HEK293 (cell line): ENCODE results near the gene CORO1C.

ENCODE experiments used
- CTCF ChIA-PET: fragments of 350-600 bp; formaldehyde crosslinking; extraction: SDS; loops from one replicate; lab custom pipeline; 2021; ENCODE audit warnings: antibody characterized with exemption; lab: Yijun Ruan, JAX
- POLR2A ChIA-PET: fragments of 300-600 bp; formaldehyde crosslinking; extraction: SDS; loops from one replicate; lab custom pipeline; 2020; ENCODE audit warnings: antibody characterized with exemption, inconsistent platforms; lab: Yijun Ruan, JAX
- H3K27ac ChIP-seq: fragments of 200-500 bp; sonication (Bioruptor generic); 2 replicates; pipeline ENCODE4 v1.5.1; 2014; ENCODE audit warnings: low read depth, low read length, control low read depth, inconsistent platforms; ENCODE audit errors: extremely low read depth
- H3K36me3 ChIP-seq, 2 experiments: fragments of 200-500 bp in 1 of 2; sonication (Bioruptor generic) in 1 of 2; 1 replicate in 1 of 2; 2 replicates in 1 of 2; pipeline ENCODE4 v1.5.1; 2014 to 2017; ENCODE audit warnings: inconsistent platforms in 2 of 2, low read length in 2 of 2; ENCODE audit not compliant: control insufficient read depth in 2 of 2, insufficient read depth in 1 of 2
- H3K4me1 ChIP-seq: fragments of 200-500 bp; sonication (Bioruptor generic); 2 replicates; pipeline ENCODE4 v1.5.1; 2014; ENCODE audit warnings: mild to moderate bottlenecking, low read length, inconsistent platforms; ENCODE audit not compliant: control insufficient read depth, insufficient read depth
- H3K4me3 ChIP-seq: 2 replicates; pipeline ENCODE4 v1.5.1; 2011; ENCODE audit warnings: low read depth, mild to moderate bottlenecking, control low read depth, low read length, moderate library complexity
- H3K9me3 ChIP-seq: fragments of 200-500 bp; sonication (Bioruptor generic); 2 replicates; pipeline ENCODE4 v1.5.1; 2014; ENCODE audit warnings: low read depth, low read length, inconsistent platforms; ENCODE audit not compliant: control insufficient read depth, insufficient read depth
- KLF9 ChIP-seq: fragments of 450-650 bp; formaldehyde crosslinking; IDR thresholded peaks from 2 replicates; pipeline ENCODE4 v1.5.1; 2016; ENCODE audit warnings: missing biosample characterization, missing genetic modification characterization, low read depth
- SALL2 ChIP-seq: fragments of 450-650 bp; formaldehyde crosslinking; IDR thresholded peaks from 2 replicates; pipeline ENCODE4 v1.5.0; 2017; ENCODE audit warnings: missing biosample characterization, mild to moderate bottlenecking, missing genetic modification characterization, borderline replicate concordance
- SP3 ChIP-seq: fragments of 450-650 bp; formaldehyde crosslinking; IDR thresholded peaks from 2 replicates; pipeline ENCODE4 v1.5.1; 2016; ENCODE audit warnings: missing biosample characterization, missing genetic modification characterization
- ZFHX2 ChIP-seq: fragments of 450-650 bp; formaldehyde crosslinking; conservative IDR thresholded peaks from 2 replicates; pipeline ENCODE4 v1.5.1; 2016; ENCODE audit warnings: missing biosample characterization, missing genetic modification characterization
- ZFP69B ChIP-seq: fragments of 450-650 bp; formaldehyde crosslinking; IDR thresholded peaks from 2 replicates; pipeline ENCODE4 v1.5.1; 2016; ENCODE audit warnings: missing biosample characterization, missing genetic modification characterization
- ZNF112 ChIP-seq: fragments of 450-650 bp; formaldehyde crosslinking; IDR thresholded peaks from 2 replicates; pipeline ENCODE4 v1.5.0; 2017; ENCODE audit warnings: missing biosample characterization, missing genetic modification characterization
- ZNF114 ChIP-seq: fragments of 450-650 bp; formaldehyde crosslinking; IDR thresholded peaks from 2 replicates; pipeline ENCODE4 v1.5.0; 2017; ENCODE audit warnings: missing biosample characterization, missing genetic modification characterization
- ZNF214 ChIP-seq: fragments of 450-650 bp; formaldehyde crosslinking; IDR thresholded peaks from 2 replicates; pipeline ENCODE4 v1.5.1; 2017; ENCODE audit warnings: missing biosample characterization, mild to moderate bottlenecking, missing genetic modification characterization, borderline replicate concordance
- ZNF223 ChIP-seq: fragments of 450-650 bp; formaldehyde crosslinking; IDR thresholded peaks from 2 replicates; pipeline ENCODE4 v1.5.1; 2016; ENCODE audit warnings: missing biosample characterization, missing genetic modification characterization
- ZNF23 ChIP-seq: fragments of 450-650 bp; formaldehyde crosslinking; IDR thresholded peaks from 2 replicates; pipeline ENCODE4 v1.5.1; 2016; ENCODE audit warnings: missing biosample characterization, missing genetic modification characterization, borderline replicate concordance
- ZNF24 ChIP-seq: fragments of 450-650 bp; formaldehyde crosslinking; IDR thresholded peaks from 2 replicates; pipeline ENCODE4 v1.5.1; 2016; ENCODE audit warnings: missing biosample characterization, missing genetic modification characterization
- ZNF266 ChIP-seq: fragments of 450-650 bp; formaldehyde crosslinking; IDR thresholded peaks from 2 replicates; pipeline ENCODE4 v1.5.1; 2016; ENCODE audit warnings: missing biosample characterization, missing genetic modification characterization, low read depth
- ZNF426 ChIP-seq: fragments of 450-650 bp; formaldehyde crosslinking; IDR thresholded peaks from 2 replicates; pipeline ENCODE4 v1.5.1; 2017; ENCODE audit warnings: missing biosample characterization, missing genetic modification characterization, mild to moderate bottlenecking, inconsistent platforms, moderate library complexity
- ZNF433 ChIP-seq: fragments of 450-650 bp; formaldehyde crosslinking; IDR thresholded peaks from 2 replicates; pipeline ENCODE4 v1.5.1; 2016; ENCODE audit warnings: missing biosample characterization, missing genetic modification characterization, low read depth
- ZNF549 ChIP-seq: fragments of 450-650 bp; IDR thresholded peaks from 2 replicates; pipeline ENCODE4 v1.5.1; 2018; ENCODE audit warnings: missing biosample characterization, missing genetic modification characterization, mild to moderate bottlenecking, inconsistent platforms, moderate library complexity
- ZNF555 ChIP-seq: fragments of 450-650 bp; formaldehyde crosslinking; conservative IDR thresholded peaks from 2 replicates; pipeline ENCODE4 v1.5.1; 2017; ENCODE audit warnings: missing biosample characterization, mild to moderate bottlenecking, missing genetic modification characterization, inconsistent platforms
- ZNF596 ChIP-seq: fragments of 450-650 bp; IDR thresholded peaks from 2 replicates; pipeline ENCODE4 v1.5.0; 2018; ENCODE audit warnings: missing biosample characterization, mild to moderate bottlenecking, missing genetic modification characterization, moderate library complexity
- ZNF701 ChIP-seq: fragments of 450-650 bp; formaldehyde crosslinking; IDR thresholded peaks from 2 replicates; pipeline ENCODE4 v1.5.1; 2016; ENCODE audit warnings: missing biosample characterization, missing genetic modification characterization
- ZXDB ChIP-seq: fragments of 450-650 bp; formaldehyde crosslinking; IDR thresholded peaks from 2 replicates; pipeline ENCODE4 v1.5.1; 2016; ENCODE audit warnings: missing biosample characterization, missing genetic modification characterization
- TF ChIP-seq, protein P1 (sequence below): fragments of 450-650 bp; formaldehyde crosslinking; IDR thresholded peaks from 2 replicates; pipeline ENCODE4 v1.5.1; 2016; ENCODE audit warnings: missing biosample characterization, missing genetic modification characterization, borderline replicate concordance
- TF ChIP-seq, protein P2 (sequence below): IDR thresholded peaks from 2 replicates; pipeline ENCODE4 v1.6.1; 2011; ENCODE audit warnings: mild to moderate bottlenecking, low read depth, low read length, borderline replicate concordance
- TF ChIP-seq, protein P3 (sequence below): fragments of 450-650 bp; formaldehyde crosslinking; IDR thresholded peaks from 2 replicates; pipeline ENCODE4 v1.5.1; 2016; ENCODE audit warnings: missing biosample characterization, missing genetic modification characterization
- TF ChIP-seq, protein P4 (sequence below): fragments of 450-650 bp; formaldehyde crosslinking; IDR thresholded peaks from 2 replicates; pipeline ENCODE4 v1.5.1; 2016; ENCODE audit warnings: missing biosample characterization, missing genetic modification characterization, low read depth
- TF ChIP-seq, protein P5 (sequence below): fragments of 450-650 bp; formaldehyde crosslinking; optimal IDR thresholded peaks from 2 replicates; pipeline ENCODE3; 2016; ENCODE audit warnings: missing biosample characterization, mild to moderate bottlenecking, missing genetic modification characterization
- TF ChIP-seq, protein P6 (sequence below): fragments of 450-650 bp; formaldehyde crosslinking; IDR thresholded peaks from 2 replicates; pipeline ENCODE4 v1.5.1; 2017; ENCODE audit warnings: missing biosample characterization, missing genetic modification characterization

Gene CORO1C

DNA sequence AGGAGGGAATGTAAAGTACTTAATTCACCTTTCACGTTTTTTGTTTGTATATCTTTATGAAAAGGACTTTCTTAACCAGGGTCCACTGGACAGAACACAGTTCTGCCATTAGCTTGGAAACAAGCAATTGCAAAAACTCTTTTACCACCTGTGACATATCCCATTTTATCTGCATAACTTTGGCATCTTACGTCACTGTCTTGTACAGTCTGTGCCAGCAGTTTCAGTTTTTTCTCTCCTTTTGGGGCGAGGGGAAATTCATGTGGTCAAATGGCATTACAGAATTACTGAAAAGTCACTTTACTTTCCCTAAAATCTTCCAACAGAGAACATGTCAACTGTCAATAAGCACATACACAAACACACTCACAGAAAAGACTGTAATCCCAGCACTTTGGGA, 53.9 kb downstream of the CORO1C start (continued):
- TF ChIP-seq, protein P1, sequence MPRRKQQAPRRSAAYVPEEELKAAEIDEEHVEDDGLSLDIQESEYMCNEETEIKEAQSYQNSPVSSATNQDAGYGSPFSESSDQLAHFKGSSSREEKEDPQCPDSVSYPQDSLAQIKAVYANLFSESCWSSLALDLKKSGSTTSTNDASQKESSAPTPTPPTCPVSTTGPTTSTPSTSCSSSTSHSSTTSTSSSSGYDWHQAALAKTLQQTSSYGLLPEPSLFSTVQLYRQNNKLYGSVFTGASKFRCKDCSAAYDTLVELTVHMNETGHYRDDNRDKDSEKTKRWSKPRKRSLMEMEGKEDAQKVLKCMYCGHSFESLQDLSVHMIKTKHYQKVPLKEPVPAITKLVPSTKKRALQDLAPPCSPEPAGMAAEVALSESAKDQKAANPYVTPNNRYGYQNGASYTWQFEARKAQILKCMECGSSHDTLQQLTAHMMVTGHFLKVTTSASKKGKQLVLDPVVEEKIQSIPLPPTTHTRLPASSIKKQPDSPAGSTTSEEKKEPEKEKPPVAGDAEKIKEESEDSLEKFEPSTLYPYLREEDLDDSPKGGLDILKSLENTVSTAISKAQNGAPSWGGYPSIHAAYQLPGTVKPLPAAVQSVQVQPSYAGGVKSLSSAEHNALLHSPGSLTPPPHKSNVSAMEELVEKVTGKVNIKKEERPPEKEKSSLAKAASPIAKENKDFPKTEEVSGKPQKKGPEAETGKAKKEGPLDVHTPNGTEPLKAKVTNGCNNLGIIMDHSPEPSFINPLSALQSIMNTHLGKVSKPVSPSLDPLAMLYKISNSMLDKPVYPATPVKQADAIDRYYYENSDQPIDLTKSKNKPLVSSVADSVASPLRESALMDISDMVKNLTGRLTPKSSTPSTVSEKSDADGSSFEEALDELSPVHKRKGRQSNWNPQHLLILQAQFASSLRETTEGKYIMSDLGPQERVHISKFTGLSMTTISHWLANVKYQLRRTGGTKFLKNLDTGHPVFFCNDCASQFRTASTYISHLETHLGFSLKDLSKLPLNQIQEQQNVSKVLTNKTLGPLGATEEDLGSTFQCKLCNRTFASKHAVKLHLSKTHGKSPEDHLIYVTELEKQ (tag by site-specific recombination): no peak
- TF ChIP-seq ZNF112 (tag by site-specific recombination): no peak
- no peak for TF ChIP-seq ZXDB (tag by site-specific recombination)
- TF ChIP-seq SALL2 (tag by site-specific recombination): no peak
- TF ChIP-seq, protein P2, sequence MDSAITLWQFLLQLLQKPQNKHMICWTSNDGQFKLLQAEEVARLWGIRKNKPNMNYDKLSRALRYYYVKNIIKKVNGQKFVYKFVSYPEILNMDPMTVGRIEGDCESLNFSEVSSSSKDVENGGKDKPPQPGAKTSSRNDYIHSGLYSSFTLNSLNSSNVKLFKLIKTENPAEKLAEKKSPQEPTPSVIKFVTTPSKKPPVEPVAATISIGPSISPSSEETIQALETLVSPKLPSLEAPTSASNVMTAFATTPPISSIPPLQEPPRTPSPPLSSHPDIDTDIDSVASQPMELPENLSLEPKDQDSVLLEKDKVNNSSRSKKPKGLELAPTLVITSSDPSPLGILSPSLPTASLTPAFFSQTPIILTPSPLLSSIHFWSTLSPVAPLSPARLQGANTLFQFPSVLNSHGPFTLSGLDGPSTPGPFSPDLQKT: no peak
- TF ChIP-seq ZNF24: no peak
- no peak for TF ChIP-seq ZFHX2 (tag by site-specific recombination)
- no peak for TF ChIP-seq ZFP69B (tag by site-specific recombination)

DNA sequence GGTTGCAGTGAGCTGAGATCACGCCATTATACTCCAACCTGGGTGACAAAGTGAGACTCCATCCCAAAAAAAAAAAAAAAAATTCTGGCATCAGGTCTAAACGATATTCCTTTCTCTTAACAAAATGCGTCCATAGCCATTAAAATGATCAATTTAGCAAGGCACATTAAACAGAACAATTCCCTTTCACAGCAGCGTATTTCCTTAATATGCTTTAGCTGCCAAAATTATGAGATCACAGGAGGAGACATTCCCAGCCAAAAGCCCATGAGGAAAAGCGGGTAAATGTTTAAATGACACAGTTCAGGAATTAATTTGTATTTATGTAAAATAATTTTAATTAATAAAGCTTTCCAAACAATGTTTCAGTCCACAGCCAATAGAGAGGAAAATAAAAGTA, 54.6 kb downstream of the CORO1C start:
- H3K9me3 ChIP-seq: no peaks in the 10 kb centered on the region
- TF ChIP-seq SP3 (tag by site-specific recombination): no peak
- no peak for TF ChIP-seq ZNF214
- TF ChIP-seq ZNF549 (tag by site-specific recombination): no peak
- no peak for TF ChIP-seq KLF9 (tag by site-specific recombination)
- TF ChIP-seq, protein P3, sequence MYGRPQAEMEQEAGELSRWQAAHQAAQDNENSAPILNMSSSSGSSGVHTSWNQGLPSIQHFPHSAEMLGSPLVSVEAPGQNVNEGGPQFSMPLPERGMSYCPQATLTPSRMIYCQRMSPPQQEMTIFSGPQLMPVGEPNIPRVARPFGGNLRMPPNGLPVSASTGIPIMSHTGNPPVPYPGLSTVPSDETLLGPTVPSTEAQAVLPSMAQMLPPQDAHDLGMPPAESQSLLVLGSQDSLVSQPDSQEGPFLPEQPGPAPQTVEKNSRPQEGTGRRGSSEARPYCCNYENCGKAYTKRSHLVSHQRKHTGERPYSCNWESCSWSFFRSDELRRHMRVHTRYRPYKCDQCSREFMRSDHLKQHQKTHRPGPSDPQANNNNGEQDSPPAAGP: no peak
- no peak for TF ChIP-seq ZNF24
- TF ChIP-seq ZNF433: no peak
- TF ChIP-seq, protein P4, sequence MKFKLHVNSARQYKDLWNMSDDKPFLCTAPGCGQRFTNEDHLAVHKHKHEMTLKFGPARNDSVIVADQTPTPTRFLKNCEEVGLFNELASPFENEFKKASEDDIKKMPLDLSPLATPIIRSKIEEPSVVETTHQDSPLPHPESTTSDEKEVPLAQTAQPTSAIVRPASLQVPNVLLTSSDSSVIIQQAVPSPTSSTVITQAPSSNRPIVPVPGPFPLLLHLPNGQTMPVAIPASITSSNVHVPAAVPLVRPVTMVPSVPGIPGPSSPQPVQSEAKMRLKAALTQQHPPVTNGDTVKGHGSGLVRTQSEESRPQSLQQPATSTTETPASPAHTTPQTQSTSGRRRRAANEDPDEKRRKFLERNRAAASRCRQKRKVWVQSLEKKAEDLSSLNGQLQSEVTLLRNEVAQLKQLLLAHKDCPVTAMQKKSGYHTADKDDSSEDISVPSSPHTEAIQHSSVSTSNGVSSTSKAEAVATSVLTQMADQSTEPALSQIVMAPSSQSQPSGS (tag by site-specific recombination): no peak
- TF ChIP-seq ZNF555 (tag by site-specific recombination): no peak
- TF ChIP-seq, all 188 proteins: peak for 0
- Histone ChIP-seq H3K36me3 (peaks cover 6 to 28% of the 10 kb centered on the region in 2 experiments; a peak in 2 of 3 replicates), H3K4me1 (no peaks in the 10 kb centered on the region), H3K4me3 (no peak overlapping the region), H3K27ac (no peak overlapping the region)
- ChIA-PET POLR2A (no interaction called here), CTCF (interaction anchor here (1.1 to 2.3 kb wide), 2 partner anchors 9 to 12 kb away, joined by 3 to 9 read pairs; no protein-coding TSS in a partner anchor)

DNA sequence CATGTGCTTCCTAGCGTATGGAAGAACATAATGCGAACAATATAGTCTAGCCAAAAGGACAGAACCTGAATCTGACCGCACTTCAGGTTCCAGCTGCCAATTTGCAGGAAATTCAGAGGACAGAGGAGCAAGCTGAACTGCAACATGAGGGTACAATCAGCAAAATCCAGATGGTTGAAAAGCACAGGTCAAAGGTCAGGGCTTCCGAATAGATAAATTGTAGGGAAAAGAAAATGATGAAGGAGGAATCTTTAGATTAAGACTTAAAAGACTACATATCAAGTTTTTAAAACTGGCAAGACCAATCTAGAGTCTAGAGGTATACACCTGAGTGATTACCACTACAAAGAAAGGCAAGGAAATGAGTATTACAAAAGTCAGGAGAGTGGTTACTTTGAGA, 55.5 kb downstream of the CORO1C start:
- Histone ChIP-seq H3K9me3 (no peaks in the 10 kb centered on the region), H3K4me3 (no peak overlapping the region), H3K36me3 (peaks cover 6 to 28% of the 10 kb centered on the region in 2 experiments; a peak in 2 of 3 replicates), H3K27ac (no peak overlapping the region), H3K4me1 (no peaks in the 10 kb centered on the region)
- ChIA-PET POLR2A (no interaction called here), CTCF (no interaction called here)
- TF ChIP-seq ZNF223 (tag by site-specific recombination) (no peak), ZNF701 (tag by site-specific recombination) (no peak), ZNF114 (tag by site-specific recombination) (no peak), ZNF596 (tag by site-specific recombination) (no peak), ZNF426 (tag by site-specific recombination) (no peak), ZNF23 (tag by site-specific recombination) (no peak), ZNF266 (tag by site-specific recombination) (no peak)
- TF ChIP-seq, protein P5, sequence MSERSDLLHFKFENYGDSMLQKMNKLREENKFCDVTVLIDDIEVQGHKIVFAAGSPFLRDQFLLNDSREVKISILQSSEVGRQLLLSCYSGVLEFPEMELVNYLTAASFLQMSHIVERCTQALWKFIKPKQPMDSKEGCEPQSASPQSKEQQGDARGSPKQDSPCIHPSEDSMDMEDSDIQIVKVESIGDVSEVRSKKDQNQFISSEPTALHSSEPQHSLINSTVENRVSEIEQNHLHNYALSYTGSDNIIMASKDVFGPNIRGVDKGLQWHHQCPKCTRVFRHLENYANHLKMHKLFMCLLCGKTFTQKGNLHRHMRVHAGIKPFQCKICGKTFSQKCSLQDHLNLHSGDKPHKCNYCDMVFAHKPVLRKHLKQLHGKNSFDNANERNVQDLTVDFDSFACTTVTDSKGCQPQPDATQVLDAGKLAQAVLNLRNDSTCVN (tag by site-specific recombination): no peak
- TF ChIP-seq, protein P6, sequence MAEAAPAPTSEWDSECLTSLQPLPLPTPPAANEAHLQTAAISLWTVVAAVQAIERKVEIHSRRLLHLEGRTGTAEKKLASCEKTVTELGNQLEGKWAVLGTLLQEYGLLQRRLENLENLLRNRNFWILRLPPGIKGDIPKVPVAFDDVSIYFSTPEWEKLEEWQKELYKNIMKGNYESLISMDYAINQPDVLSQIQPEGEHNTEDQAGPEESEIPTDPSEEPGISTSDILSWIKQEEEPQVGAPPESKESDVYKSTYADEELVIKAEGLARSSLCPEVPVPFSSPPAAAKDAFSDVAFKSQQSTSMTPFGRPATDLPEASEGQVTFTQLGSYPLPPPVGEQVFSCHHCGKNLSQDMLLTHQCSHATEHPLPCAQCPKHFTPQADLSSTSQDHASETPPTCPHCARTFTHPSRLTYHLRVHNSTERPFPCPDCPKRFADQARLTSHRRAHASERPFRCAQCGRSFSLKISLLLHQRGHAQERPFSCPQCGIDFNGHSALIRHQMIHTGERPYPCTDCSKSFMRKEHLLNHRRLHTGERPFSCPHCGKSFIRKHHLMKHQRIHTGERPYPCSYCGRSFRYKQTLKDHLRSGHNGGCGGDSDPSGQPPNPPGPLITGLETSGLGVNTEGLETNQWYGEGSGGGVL: no peak
